Calu3 (cell line): Measurements from ENCODE around the gene SET. TPM values are rescaled to one million over a fixed set of nuclear protein-coding genes. Genes with fewer than 3 reads are reported as not detected.
"Not testable (repeated sequence)": the region's sequence is repeated elsewhere in the genome, so short reads cannot be mapped to it uniquely, and the experiment has no call there.

Experiments used
- BruUV-seq: library from RNA; stranded (reverse); fragments of 400-500 nt; replicated peaks from 2 replicates; lab custom pipeline; 2021; lab: Mats Ljungman, UMichigan
- CTCF ChIA-PET: fragments of 300-600 bp; sonication (Branson Sonifier 250); formaldehyde crosslinking; loops from one replicate; lab custom pipeline; 2022; ENCODE audit warnings: antibody characterized with exemption; lab: Charles Lee
- DNase-seq: peaks from one replicate; pipeline ENCODE4 v3.0.0; 2022
- H3K27ac Mint-ChIP-seq: one replicate; pipeline ENCODE4 v1.8.0; 2022; ENCODE audit warnings: mixed read lengths; ENCODE audit not compliant: unreplicated experiment
- H3K27me3 Mint-ChIP-seq: one replicate; pipeline ENCODE4 v1.8.0; 2022; ENCODE audit warnings: mixed read lengths; ENCODE audit not compliant: unreplicated experiment
- H3K36me3 Mint-ChIP-seq: one replicate; pipeline ENCODE4 v1.8.0; 2022; ENCODE audit warnings: mild to moderate bottlenecking, moderate library complexity, mixed read lengths; ENCODE audit not compliant: insufficient read depth, unreplicated experiment
- H3K4me1 Mint-ChIP-seq: one replicate; pipeline ENCODE4 v1.8.0; 2022; ENCODE audit warnings: mild to moderate bottlenecking, low read depth, mixed read lengths; ENCODE audit not compliant: unreplicated experiment
- H3K4me3 Mint-ChIP-seq: one replicate; pipeline ENCODE4 v1.8.0; 2022; ENCODE audit warnings: mild to moderate bottlenecking, low read depth, moderate library complexity, mixed read lengths; ENCODE audit not compliant: unreplicated experiment
- H3K9me3 Mint-ChIP-seq: one replicate; pipeline ENCODE4 v1.8.0; 2022; ENCODE audit warnings: low read depth, mixed read lengths; ENCODE audit not compliant: unreplicated experiment
- intact Hi-C: fragments of 100-400 bp; cut with micrococcal nuclease; formaldehyde crosslinking; loops from one replicate; pipeline ENCODE4 v1.10.0; 2022; ENCODE audit not compliant: unreplicated experiment
- total RNA-seq: library from RNA; stranded (reverse); gene quantifications from 2 replicates; pipeline ENCODE4 v1.2.3, GENCODE V29; 2022
- TF ChIP-seq, protein P1 (sequence below): fragments of 200-600 bp; IDR thresholded peaks from one replicate; pipeline ENCODE4 v1.8.0; 2022; ENCODE audit warnings: antibody characterized with exemption; ENCODE audit not compliant: unreplicated experiment

SET gene
- total RNA-seq, 1 experiment from 2014 or later = 367 TPM

DNA sequence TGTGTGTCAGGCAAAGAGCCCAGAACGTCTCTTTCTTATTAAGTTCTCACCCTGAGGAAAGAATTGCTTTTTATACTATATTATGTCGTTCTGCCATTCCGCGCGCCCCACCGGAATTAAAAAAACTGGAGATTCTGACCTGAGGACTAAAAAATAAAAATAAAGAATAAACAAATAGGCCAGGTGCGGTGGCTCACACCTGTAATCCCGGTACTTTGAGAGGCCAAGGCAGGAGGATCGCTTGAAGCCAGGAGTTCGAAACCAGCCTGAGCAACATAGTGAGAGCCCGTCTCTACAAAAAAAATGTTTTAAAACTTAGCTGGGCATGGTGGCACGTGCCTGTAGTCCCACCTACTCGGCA lies 31.7 kb upstream of the SET start:
- Mint-ChIP-seq H3K27me3 (no peaks in the 10 kb centered on the region), H3K4me1 (peaks cover 8% of the 10 kb centered on the region), H3K36me3 (peaks cover 17% of the 10 kb centered on the region), H3K27ac (peak overlapping the region; percentile 98), H3K4me3 (peak overlapping the region; percentile 76), H3K9me3 (no peaks in the 10 kb centered on the region)
- TF ChIP-seq, protein P1, sequence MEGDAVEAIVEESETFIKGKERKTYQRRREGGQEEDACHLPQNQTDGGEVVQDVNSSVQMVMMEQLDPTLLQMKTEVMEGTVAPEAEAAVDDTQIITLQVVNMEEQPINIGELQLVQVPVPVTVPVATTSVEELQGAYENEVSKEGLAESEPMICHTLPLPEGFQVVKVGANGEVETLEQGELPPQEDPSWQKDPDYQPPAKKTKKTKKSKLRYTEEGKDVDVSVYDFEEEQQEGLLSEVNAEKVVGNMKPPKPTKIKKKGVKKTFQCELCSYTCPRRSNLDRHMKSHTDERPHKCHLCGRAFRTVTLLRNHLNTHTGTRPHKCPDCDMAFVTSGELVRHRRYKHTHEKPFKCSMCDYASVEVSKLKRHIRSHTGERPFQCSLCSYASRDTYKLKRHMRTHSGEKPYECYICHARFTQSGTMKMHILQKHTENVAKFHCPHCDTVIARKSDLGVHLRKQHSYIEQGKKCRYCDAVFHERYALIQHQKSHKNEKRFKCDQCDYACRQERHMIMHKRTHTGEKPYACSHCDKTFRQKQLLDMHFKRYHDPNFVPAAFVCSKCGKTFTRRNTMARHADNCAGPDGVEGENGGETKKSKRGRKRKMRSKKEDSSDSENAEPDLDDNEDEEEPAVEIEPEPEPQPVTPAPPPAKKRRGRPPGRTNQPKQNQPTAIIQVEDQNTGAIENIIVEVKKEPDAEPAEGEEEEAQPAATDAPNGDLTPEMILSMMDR = no peak
- intact Hi-C loops = no loop called here
- no peak for DNase-seq
- CTCF ChIA-PET = no interaction called here
- no TSS peak for BruUV-seq

DNA sequence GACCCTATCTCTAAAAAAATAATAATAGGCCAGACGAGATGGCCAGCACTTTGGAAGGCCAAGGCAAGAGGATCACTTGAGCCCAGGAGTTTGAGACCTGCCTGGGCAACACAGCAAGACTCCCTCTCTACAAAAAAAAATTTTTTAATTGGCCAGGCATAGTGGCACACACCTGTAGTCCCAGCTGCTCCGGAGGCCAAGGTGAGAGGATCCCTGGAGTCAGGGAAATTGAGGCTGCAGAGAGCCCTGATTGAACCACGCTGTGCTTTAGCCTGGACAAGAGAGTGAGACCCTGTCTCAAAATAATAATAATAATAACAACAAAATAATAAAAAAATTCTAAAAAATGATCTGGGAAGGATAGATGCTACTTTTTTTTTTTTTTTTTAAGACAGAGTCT lies 31.2 kb upstream of the SET start:
- H3K27ac Mint-ChIP-seq = no peak overlapping the region
- H3K9me3 Mint-ChIP-seq = no peaks in the 10 kb centered on the region
- no peaks in the 10 kb centered on the region for H3K27me3 Mint-ChIP-seq
- BruUV-seq = no TSS peak
- DNase-seq = no peak
- intact Hi-C loops = no loop called here
- TF ChIP-seq, protein P1 = no peak
- peaks cover 8% of the 10 kb centered on the region for H3K4me1 Mint-ChIP-seq
- H3K4me3 Mint-ChIP-seq = no peak overlapping the region
- H3K36me3 Mint-ChIP-seq = peaks cover 18% of the 10 kb centered on the region
- CTCF ChIA-PET = no interaction called here

DNA sequence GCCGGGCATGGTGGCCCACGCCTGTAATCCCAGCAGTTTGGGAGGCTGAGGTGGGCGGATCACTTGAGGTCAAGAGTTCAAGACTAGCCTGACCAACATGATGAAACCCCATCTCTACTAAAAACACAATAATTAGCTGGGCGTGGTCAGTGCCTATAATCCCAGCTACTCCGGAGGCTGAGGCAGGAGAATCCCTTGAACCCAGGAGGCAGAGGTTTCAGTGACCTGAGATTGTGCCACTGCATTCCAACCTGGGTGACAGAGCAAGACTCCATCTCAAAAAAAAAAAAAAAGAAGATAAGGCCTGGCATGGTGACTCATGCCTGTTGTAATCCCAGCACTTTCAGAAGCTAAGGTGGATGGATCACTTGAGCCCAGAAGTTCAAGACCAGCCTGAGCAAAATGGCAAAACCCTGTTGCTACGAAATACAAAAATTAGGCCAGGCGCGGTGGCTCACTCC lies 22.5 kb upstream of the SET start:
- H3K4me3 Mint-ChIP-seq, H3K4me1 Mint-ChIP-seq, BruUV-seq, H3K9me3 Mint-ChIP-seq, intact Hi-C loops, H3K27ac Mint-ChIP-seq, CTCF ChIA-PET, H3K27me3 Mint-ChIP-seq: not testable (repeated sequence)
- H3K36me3 Mint-ChIP-seq = peaks cover 16% of the 10 kb centered on the region
- peak; percentile 19 for DNase-seq

DNA sequence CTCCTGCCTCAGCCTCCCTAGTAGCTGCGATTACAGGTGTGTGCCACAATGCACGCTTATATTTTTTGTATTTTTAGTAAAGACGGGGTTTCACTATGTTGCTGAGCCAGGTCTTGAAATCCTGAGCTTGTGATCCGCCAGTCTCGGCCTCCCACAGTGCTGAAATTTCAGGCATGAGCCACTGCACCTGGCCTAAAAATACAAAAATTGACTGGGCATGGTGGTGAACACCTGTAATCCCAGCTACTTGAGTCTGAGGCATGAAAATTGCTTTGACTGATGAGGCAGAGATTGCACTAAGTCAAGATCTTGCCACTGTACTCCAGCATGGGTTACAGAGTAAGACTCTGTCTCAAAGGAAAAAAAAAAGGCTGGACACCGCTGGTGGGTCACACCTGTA lies 19.2 kb upstream of the SET start:
- DNase-seq = no peak
- BruUV-seq = no TSS peak
- Mint-ChIP-seq H3K36me3 (no peaks in the 10 kb centered on the region), H3K4me3 (no peak overlapping the region), H3K4me1 (no peaks in the 10 kb centered on the region), H3K9me3 (no peaks in the 10 kb centered on the region), H3K27ac (no peak overlapping the region), H3K27me3 (no peaks in the 10 kb centered on the region)
- TF ChIP-seq, protein P1 = no peak
- intact Hi-C loops = no loop called here
- CTCF ChIA-PET = interaction anchor here (0.6 kb wide), 1 partner anchor 249 kb away, joined by 3 read pairs; the partner anchor contains the start of gene CERCAM

DNA sequence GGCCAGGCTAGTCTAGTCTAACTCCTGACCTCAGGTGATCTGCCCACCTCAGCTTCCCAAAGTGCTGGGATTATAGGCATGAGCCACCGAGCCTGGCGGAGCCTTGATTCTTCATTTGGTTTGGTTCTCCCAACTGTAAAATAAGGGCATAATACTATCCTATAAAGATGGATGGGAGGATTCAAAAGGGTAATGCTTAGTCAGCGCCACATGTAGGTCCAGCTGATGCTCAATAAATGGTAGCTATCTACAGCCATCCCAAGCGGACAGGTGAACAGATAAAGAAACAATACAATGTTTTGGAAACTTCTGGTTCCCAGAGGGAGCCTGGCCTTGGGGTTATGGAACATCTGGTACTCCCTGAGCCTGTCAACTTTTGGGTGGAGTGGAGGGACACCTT lies 13.6 kb upstream of the SET start:
- DNase-seq = no peak
- Mint-ChIP-seq H3K27ac (no peak overlapping the region), H3K4me3 (no peak overlapping the region), H3K4me1 (no peaks in the 10 kb centered on the region), H3K27me3 (no peaks in the 10 kb centered on the region), H3K36me3 (no peaks in the 10 kb centered on the region), H3K9me3 (no peaks in the 10 kb centered on the region)
- TF ChIP-seq, protein P1 = no peak
- intact Hi-C loops = no loop called here
- no TSS peak for BruUV-seq
- CTCF ChIA-PET = no interaction called here
